SIG-M5 treated with dmso at 0.1 percent for 504 hours (cell line): ENCODE measurements around the gene SPPL2B.
"Not testable (repeated sequence)": the region's sequence is repeated elsewhere in the genome, so short reads cannot be mapped to it uniquely, and the experiment has no call there.

Experiments used
- DNase-seq: peaks from one replicate; lab custom pipeline; 2025; ENCODE audit not compliant: unreplicated experiment; lab: John Stamatoyannopoulos, UW

SPPL2B gene

DNA sequence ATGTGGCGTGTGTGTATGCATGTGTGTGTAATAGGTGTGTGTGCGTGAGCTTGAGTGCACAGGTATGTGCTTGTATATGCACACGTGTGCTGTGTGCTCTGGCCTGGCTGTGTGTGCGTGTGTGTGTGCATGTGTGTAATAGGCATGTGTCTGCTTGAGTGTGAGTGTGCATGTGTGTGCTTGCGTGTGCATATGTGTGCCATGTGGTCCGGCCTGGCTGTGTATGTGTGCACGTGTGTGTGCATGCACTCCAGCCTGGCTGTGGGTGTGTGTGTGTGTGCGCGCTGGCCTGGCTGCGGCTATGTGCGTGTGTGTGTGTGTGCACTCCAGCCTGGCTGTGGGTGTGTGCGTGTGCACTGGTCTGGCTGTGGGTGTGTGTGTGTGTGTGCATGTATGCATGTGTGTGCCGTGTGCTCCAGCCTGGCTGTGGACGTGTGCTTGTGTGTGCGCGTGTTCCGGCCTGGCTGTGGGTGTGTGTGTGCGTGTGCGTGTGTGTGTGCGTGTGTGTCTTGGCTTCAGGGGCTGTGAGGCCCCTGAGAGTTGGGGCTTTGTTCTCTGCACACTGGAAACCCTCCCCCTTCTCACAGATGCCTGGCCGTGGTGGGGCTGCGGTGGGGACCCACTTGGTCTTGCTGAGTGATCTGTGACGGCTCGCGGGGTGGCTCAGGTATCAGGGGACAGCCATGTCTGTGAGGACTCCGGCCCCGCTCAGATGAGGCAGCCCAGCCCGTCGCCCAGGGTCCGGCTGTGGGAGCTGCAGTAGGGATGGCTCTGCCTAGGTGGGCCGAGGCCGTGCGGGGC is 8.2 kb downstream of the SPPL2B start:
- no peak for DNase-seq

DNA sequence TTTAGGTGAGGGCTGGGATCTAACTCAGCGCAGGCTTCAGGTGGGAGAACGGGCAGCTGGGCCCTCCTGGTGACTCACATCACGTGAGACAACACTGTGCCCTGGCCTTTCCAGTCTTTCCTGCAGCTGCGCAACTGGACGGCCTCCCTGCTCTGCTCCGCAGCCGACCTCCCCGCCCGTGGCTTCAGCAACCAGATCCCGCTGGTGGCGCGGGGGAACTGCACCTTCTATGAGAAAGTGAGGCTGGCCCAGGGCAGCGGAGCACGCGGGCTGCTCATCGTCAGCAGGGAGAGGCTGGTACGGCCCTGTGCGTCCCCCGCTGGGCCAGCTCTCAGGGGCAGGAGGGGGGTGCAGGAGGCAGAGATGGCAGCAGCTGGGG is 8.8 kb downstream of the SPPL2B start:
- no peak for DNase-seq

DNA sequence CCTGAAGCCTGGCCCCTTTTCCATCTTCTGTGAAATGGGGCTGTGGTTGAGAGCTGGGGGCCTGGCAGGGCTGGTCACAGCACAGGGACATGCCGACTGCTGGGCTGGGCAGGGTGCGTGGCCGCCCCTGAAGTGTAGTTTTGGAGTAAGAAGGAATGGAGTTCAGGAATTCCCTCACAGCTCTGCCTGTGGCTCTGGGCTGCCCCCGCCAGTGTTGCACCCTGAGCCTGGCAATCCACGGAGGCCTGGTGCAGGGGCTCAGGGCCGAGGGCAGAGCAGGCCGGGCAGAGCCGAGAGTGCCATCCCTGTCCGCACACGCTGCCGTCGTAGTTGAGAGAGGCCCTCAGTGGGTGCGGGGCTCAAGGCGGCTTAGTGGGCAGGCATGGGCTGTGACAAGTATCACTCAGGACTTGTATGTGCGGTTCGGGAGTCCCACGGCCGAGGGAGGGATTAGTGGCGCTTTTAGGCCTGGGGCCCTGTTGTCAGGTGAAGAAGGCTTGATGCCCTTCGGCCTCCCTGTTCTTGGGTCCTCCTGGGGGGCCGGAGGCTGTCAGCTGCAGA is 9.7 kb downstream of the SPPL2B start:
- DNase-seq = no peak

DNA sequence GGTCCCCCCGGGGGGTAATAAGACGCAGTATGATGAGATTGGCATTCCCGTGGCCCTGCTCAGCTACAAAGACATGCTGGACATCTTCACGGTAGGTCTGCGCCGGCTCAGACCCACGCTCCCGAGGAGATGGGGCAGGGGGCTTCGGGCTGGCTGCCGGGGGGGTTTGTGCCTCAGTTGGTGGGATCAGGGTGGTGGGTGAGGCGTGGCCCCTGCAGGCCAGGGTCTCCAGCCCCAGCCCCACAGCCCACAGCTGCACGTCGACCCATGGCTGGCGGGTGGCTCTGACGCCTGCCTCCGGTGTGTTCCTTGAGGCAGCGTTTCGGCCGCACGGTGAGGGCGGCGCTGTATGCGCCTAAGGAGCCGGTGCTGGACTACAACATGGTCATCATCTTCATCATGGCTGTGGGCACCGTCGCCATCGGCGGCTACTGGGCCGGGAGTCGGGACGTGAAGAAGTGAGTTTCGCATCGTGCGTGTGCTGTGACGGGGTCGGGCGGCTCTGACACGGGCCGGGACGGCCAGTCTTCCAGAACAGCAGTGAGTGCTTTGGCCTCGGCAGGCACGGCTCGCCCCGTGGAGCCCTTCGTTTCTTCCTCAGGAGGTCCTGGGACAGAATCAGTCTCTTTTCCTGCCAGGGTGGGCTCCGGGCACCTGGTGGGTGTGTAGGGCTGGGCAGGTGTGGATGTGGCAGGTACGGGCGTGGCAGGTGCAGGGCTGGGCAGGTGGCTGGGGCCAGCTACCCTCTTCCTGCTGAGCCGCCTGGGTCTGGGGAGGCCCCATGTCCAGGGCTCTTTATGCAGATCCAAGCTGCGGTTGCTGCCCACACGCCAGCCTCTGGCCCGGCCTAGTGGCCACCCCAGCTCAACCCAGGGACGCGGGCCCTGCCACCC is 10.5 kb downstream of the SPPL2B start:
- no peak for DNase-seq

DNA sequence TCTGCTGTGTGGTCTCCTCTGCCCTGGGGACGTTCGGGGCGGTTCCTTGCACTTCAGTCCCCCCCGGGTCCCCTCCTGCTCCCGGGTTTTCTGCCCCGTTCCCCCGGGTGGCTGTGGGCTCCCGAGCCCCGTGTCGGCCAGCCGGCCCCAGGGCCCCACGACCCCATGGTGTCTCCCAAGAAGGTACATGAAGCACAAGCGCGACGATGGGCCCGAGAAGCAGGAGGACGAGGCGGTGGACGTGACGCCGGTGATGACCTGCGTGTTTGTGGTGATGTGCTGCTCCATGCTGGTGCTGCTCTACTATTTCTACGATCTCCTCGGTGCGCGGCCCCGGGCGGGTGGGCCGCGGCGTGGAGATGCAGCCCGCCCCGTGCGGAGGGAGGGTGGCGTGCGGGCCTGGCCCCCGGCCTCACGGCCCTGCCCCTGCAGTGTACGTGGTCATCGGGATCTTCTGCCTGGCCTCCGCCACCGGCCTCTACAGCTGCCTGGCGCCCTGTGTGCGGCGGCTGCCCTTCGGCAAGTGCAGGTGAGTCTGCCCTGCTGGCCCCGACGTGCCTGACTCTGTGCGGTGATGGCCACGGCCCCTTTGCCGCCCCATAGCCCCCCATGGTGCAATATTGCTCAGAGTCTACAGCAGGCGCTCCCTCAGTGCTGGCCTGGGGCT is 11.3 kb downstream of the SPPL2B start:
- DNase-seq = no peak

DNA sequence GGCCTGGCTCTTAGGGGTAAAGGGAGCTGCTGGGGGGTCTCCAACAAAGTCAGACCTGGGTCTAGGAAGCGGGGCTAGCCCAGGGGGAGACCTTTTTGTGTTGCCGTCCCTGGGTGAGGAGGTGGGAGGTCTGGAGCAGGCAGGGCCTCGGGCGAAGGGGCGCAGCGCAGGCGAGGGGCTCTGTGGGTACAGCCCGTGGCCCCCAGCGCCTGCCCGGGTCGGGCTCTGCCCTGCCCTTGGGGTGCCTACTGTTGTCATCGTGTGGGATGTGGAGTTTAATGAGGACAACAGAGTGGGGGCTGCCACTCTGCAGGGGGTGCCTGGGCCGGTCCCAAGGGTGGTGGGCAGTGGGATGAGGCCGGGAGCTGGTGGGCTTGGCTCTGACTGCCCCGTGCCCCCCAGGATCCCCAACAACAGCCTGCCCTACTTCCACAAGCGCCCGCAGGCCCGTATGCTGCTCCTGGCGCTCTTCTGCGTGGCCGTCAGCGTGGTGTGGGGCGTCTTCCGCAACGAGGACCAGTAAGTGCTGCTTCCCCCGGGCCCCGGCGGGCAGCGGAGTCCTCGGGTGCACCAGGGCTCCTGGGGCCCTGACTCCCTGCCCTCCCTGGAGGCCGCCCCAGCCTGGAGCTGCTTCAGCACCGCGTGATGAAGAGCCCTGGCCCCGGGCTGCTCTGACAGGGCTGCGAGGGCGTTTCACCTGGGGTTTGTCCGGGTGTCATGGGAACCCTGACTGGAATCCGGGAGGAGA is 12.2 kb downstream of the SPPL2B start:
- DNase-seq = no peak

DNA sequence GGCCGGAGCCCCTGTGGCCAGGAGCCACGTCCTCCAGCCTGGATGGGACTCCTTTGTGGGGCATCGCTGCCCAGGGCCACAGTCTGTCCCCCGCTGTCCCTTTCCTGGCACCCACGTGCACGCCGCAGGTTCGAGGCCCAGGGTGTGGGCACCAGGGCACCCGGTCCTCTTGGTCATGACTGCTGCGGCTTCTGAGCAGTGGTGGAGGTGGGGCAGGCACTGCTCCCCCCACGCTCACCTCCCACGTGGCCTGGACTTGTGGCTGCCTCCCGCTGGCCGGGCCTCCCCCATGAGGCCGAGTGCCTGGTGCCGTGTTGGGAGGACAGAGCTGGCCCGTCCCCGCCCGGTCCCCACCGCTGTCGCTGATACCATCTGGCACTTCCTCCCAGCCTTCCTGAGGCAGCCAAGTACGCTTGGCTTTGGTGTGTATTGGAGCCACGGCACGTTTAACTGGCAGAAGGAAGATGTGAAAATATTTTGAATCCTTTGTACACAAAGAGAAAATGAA is 12.8 kb downstream of the SPPL2B start:
- DNase-seq = no peak

DNA sequence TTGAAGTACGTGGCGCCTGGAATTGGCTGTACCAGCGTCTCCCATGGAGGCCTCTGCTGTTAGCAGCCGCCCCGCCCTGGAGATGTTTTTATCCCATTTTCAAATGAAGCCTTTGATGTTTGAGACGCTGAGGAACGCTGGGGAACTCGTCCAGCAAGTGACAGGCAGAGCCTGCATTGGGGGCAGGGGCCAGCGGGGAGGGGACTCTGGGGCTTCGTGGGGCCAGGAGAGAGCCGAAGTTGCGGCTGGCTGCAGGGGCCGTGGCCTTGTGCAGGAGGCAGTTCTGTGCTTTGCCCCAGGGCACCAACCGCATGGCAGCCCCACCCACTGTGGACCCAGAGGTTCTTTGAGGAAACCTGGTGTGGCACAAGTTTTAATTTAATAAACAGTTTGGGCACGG is 13.5 kb downstream of the SPPL2B start:
- DNase-seq = no peak

DNA sequence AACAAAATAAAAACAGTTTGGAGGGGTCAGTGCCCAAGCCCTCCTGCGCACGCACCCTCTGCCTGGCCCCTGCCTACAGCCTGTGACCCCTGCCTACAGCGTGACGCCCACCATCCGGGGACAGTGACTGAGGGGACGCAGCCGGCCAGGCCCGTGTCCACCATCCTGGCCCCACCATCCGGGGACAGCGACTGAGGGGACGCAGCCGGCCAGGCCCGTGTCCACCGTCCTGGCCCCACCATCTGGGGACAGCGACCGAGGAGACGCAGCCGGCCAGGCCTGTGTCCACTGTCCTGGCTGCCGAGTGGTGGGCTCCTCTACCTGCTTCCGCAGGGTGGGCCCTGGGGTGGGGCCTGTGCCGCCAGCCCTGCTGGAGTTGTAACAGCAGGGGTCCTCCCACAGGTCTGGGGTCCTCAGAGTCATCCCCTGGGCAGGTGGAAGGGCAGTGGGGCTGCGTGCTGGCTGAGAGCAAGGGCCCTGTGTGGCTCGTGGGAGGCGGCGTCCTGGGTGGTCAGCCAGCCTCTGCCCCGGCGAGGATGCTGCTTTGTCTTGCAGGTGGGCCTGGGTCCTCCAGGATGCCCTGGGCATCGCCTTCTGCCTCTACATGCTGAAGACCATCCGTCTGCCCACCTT is 14.3 kb downstream of the SPPL2B start:
- DNase-seq = no peak

DNA sequence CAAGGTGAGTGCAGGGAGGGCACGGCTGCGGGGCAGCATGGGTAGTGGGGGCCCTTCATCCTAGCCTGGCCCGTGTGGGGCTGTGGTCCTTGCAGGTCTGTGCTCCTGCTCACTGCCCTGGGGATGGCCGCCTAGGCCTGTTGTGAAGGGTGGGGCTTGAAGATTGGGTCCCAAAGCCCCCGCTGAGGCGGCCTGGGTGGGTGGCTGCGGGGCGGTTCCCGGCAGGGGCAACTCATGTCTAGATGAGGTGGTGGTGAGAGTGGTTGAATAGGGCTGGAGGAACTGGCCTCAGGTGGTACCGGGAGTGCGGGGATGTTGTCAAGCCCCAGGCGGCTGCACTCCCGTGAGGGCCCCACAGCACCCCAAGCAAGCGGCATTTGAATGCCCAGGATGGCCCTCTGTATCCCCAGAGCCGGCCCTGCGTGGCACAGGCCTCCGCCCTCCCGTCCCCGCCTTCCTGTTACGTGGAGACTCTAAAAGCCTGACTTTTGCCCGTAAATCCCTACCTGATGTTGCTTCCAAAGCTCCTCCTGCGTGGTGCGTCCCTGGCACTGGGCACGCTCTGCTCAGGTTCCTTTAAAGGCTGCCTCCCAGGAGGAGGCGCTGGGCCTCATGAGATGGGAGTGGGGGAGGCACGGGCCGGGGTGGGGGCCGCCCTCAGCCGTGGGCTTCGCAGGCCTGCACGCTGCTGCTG is 15.0 kb downstream of the SPPL2B start:
- no peak for DNase-seq

DNA sequence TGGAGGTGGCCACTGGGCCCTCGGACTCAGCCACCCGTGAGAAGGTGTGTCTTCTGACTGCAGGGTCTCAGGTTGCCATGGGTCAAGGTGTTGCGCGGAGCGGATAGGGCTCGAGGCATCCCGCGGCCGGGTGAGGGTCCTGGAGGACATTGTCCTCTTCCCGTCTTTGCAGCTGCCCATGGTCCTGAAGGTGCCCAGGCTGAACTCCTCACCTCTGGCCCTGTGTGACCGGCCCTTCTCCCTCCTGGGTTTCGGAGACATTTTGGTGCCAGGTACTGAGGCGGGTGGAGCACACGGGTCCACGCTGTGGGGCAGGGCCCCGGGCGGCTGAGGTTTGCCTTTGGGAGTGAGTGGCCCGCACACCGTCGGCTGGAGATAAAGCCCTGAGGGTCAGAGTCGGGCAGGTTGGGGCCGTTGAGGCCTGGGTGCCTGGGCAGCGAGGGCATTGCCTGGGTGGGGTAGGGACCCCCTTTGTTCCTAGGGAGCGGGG is 15.9 kb downstream of the SPPL2B start:
- no peak for DNase-seq

DNA sequence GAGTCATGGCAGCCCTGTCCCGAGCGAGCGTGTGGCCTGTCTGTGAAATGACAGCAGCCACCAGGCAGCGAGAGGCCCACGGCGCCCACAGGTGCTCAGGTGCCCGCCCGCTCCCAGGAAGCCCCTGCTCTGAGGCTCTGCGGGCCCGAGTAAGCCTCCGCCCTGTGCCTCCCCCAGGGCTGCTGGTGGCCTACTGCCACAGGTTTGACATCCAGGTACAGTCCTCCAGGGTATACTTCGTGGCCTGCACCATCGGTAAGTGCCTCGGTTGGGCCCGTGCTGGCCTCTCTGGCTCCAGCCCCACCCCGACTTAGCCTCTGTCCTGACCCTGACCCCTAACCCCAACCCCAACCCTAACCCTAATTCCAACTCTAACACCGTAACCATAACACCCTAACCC is 16.6 kb downstream of the SPPL2B start:
- DNase-seq = no peak

DNA sequence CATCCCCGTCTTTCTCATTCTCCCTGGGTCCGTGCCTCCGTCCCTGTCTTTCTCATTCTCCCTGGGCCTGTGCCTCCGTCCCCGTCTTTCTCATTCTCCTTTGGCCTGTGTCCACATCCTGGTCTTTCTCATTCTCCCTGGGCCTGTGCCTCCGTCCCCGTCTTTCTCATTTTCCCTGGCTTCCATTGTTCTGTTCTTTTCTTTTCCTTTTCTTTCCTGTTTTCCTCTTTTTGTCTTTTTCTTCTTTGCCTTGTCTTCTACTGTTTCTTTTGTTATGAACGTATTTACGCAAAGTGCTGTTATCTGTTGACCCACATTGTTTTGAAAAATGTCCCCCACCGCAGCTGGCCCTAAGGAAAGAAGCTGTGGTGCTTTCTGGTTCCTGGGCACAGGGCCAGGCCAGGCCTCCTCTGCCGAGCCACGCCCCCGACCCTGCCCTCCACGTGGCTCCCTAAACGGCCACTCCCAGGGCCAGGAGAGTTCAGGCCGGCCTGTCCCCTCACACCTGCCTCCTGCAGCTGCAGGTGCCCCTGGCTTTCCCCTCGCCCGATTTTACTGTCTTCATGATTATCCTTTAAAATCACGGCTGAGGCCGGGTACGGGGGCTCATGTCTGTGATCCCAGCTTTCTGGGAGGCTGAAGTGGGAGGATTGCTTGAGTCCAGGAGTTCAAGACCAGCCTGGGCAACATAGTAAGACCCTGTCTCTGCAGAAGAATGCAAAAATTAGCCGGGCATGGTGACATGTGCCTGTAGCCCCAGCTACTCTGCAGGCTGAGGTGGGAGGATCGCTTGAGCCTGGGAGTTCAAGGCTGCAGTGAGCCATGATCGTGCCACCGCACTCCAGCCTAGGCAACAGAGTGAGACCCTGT is 17.5 kb downstream of the SPPL2B start:
- DNase-seq = no peak

DNA sequence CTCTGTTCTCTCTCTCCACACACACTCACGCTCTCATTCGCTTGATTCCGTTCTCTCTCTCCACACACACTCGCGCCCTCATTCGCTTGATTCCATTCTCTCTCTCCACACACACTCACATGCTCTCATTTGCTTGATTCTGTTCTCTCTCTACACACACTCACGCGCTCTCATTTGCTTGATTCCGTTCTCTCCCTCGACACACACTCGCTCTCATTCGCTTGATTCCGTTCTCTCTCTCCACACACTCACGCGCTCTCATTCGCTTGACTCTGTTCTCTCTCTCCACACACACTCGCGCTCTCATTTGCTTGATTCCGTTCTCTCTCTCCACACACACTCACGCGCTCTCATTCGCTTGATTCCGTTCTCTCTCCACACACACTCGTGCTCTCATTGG is 21.3 kb downstream of the SPPL2B start:
- not testable (repeated sequence) for DNase-seq

DNA sequence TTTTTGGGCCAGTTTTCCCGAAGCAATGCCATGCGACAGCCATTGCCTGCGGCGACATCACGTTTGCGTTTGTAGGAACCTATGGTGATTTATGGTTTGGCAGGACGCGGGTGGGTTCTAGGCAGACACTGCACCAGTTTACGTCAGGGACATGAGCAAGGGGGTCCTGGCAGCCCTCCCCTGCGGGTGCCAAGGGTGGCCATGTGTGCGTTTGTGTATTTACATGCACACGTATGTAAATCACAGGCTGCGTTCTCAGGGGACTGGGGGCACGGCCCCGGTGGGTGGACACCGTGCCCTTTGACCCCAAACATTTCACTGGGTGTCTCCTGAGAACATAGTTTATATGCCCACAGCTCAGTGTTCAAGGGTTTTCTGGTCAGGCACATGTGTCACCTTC is 22.2 kb downstream of the SPPL2B start:
- no peak for DNase-seq

DNA sequence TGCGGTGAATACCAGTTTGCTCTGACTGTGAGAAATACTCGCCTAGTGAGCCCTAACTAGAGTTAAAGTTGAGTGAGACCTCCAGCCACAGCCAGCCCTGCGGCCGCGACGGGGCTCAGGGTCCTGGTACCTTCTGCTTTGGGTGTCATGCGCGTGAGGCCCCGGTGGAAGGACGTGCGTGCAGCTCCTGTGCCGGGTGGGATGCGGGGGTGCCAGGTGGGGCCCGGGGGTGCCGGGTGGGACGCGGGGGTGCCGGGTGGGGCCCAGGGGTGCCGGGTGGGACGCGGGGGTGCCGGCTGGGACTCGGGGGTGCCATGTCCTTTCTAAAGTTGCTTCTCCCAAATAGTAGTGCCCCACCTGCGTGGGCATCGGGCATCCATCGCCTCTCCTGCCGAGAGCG is 23.1 kb downstream of the SPPL2B start:
- no peak for DNase-seq

DNA sequence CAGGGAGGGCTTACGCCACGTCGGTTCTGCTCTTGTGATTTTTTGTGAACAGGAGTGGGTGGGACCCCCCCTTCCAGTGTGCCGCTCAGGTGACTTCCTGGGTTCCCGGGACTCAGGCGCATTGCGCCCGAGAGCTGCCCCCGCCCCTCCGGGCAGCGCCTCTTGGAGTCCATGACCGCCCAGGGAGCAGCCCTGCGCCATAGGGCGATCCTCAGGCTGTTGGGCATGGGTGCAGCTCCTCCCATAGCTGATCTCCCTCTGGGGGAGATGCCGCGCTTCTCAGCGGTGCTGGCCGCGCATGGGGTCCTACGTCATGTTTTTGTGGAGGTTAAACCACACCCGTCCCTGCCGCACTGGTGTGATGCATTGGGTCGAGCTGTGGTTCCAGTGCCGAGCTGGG is 23.6 kb downstream of the SPPL2B start:
- DNase-seq = no peak

DNA sequence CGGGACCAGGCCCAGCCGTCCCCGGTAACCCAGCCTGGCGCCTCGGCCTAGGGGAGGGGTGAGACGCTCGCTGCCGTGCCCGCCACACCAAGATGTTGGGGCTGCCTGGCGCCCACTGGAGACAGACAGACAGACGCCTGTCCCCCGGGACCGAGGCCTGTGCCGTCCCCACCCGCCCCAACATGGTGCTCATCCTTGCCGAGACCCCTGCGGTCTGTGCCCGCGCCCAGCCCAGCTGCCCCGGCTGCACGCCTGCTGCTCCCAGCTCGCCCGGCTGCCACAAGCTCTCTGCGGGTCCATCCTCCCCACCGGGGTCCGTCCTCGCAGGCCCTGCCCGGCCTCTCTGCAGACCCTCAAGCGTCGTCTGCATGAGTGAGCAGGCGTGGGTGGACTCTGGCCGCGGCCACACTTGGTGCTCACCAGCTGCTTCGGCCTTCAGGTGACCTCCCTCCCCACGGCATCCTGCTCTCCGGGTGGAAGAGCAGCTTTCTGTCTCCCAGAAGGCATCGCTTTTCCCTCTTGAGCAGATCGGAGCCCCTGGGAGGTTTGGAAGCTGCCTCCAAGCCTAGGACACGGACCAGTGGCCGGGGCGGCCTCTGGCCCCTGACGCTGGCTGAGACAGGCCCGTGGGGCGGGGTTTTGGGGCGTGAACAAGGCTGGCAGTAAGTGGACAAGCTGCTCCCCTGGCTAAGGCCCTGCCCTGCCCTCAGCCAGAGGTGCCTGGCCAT is 24.8 kb downstream of the SPPL2B start:
- no peak for DNase-seq
